Measurements from ENCODE around the gene WBP1L.

DNA sequence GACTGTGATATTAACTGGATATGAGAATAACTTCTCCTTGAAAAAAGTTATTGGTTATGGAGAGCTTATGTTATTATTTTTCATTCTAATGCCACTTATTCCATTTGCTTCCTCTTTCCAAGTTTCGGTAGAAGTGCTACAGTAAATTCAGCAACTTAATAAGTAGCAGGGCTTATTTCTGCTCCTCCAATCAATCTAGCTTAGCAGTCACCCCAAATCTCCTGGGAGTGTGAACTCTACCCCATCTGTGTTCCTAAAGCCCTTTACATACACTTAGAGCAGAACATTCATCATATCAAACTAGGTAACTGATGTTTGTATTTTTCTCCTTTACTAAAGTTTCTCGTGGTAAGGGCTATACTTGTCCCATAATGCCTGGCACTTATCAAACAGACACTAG, 38.2 kb upstream of the WBP1L start:
- TF ChIP-seq POLR2A (IDR thresholded peaks at IDR 0.05; ENCODE audit: low read length) (no peak), GATA1 (IDR thresholded peaks at IDR 0.05; ENCODE audit: low read depth, low read length) (no peak)

Measured in erythroblast (primary cell).